PC-9 (cell line): ENCODE results near the gene PLEKHF1. TPM values are rescaled to one million over a fixed set of nuclear protein-coding genes. Genes with fewer than 3 reads are reported as not detected.
"Not testable (repeated sequence)": the region's sequence is repeated elsewhere in the genome, so short reads cannot be mapped to it uniquely, and the experiment has no call there.

Experiments used
- BruUV-seq: library from RNA; stranded (reverse); fragments of 400-500 nt; replicated peaks from 2 replicates; lab custom pipeline; 2021; lab: Mats Ljungman, UMichigan
- CTCF ChIA-PET: fragments of 300-600 bp; sonication (Branson Sonifier 250); formaldehyde crosslinking; loops from one replicate; lab custom pipeline; 2022; ENCODE audit warnings: antibody characterized with exemption; lab: Charles Lee
- POLR2A ChIA-PET: fragments of 300-600 bp; sonication (Branson Sonifier 250); formaldehyde crosslinking; loops from one replicate; lab custom pipeline; 2022; ENCODE audit warnings: antibody characterized with exemption; ENCODE audit not compliant: unreplicated experiment; lab: Charles Lee
- DNase-seq, 2 experiments: peaks; one replicate each; pipeline versions ENCODE4 v3.0.0 to v3.0.0-alpha.2; 2015 to 2022; ENCODE audit warnings: mixed read lengths in 1 of 2
- H2AFZ ChIP-seq: fragments of 200-600 bp; sonication (generic); 2 replicates; pipeline ENCODE4 v1.8.1; 2017; ENCODE audit warnings: antibody characterized with exemption
- H3F3A ChIP-seq: fragments of 200-600 bp; sonication (generic); 2 replicates; pipeline ENCODE4 v1.8.1; 2017; ENCODE audit warnings: antibody characterized with exemption, mild to moderate bottlenecking, low read depth; ENCODE audit not compliant: insufficient read depth
- H3K27ac ChIP-seq: fragments of 200-600 bp; sonication (generic); 2 replicates; pipeline ENCODE4 v1.6.1; 2016; ENCODE audit warnings: mixed run types
- H3K27me3 ChIP-seq: fragments of 200-600 bp; sonication (generic); 2 replicates; pipeline ENCODE4 v1.6.1; 2016; ENCODE audit warnings: low read depth, mixed run types; ENCODE audit not compliant: insufficient read depth
- H3K36me3 ChIP-seq: fragments of 200-600 bp; sonication (generic); 2 replicates; pipeline ENCODE4 v1.6.1; 2016; ENCODE audit warnings: low read depth, mixed run types
- H3K4me1 ChIP-seq: fragments of 200-600 bp; sonication (generic); replicated peaks from 2 replicates; pipeline ENCODE4 v1.6.1; 2016; ENCODE audit warnings: mixed run types; ENCODE audit not compliant: insufficient read depth
- H3K4me2 ChIP-seq: fragments of 200-600 bp; sonication (generic); 2 replicates; pipeline ENCODE4 v1.6.1; 2017; ENCODE audit warnings: mixed run types
- H3K4me3 ChIP-seq: fragments of 200-600 bp; sonication (generic); 2 replicates; pipeline ENCODE4 v1.6.1; 2016; ENCODE audit warnings: mixed run types
- H3K79me2 ChIP-seq: fragments of 200-600 bp; sonication (generic); 2 replicates; pipeline ENCODE4 v1.6.1; 2017; ENCODE audit warnings: low read depth, mixed run types
- H3K9me2 ChIP-seq: fragments of 200-600 bp; sonication (generic); 2 replicates; pipeline ENCODE4 v1.8.1; 2017; ENCODE audit warnings: mild to moderate bottlenecking; ENCODE audit not compliant: insufficient read depth
- H3K9me3 ChIP-seq: fragments of 200-600 bp; sonication (generic); 2 replicates; pipeline ENCODE4 v1.8.1; 2016; ENCODE audit warnings: low read depth; ENCODE audit not compliant: insufficient read depth
- H4K20me1 ChIP-seq: fragments of 200-600 bp; sonication (generic); 2 replicates; pipeline ENCODE4 v1.8.1; 2017; ENCODE audit not compliant: insufficient read depth
- EZH2 ChIP-seq: fragments of 200-600 bp; sonication (generic); IDR thresholded peaks from 2 replicates; pipeline ENCODE4 v1.8.0; 2017; ENCODE audit warnings: antibody characterized with exemption, low read depth
- intact Hi-C: fragments of 100-400 bp; cut with micrococcal nuclease; formaldehyde crosslinking; loops from one replicate; pipeline ENCODE4 v1.10.0; 2022; ENCODE audit not compliant: unreplicated experiment
- total RNA-seq: library from RNA; stranded (reverse); gene quantifications from 2 replicates; pipeline ENCODE4 v1.2.3, GENCODE V29; 2021
- TF ChIP-seq, protein P1 (sequence below): fragments of 200-600 bp; sonication (generic); conservative IDR thresholded peaks from 2 replicates; pipeline ENCODE4 v1.6.1; 2017; ENCODE audit warnings: mixed run types, antibody characterized with exemption, mild to moderate bottlenecking, moderate library complexity

The PLEKHF1 gene
- total RNA-seq, 1 experiment from 2014 or later: 16.0 TPM

GRCh38 chr19:29708554-29709439 is 43.5 kb downstream of the PLEKHF1 start:
- ChIA-PET POLR2A (no interaction called here), CTCF (no interaction called here)
- intact Hi-C loops: no loop called here
- Histone ChIP-seq H2AFZ (no peak overlapping the region), H3K9me3 (no peaks in the 10 kb centered on the region), H4K20me1 (no peaks in the 10 kb centered on the region), H3K4me2 (no peak overlapping the region), H3K27me3 (no peaks in the 10 kb centered on the region), H3K9me2 (no peaks in the 10 kb centered on the region), H3K27ac (no peak overlapping the region), H3K4me1 (no peaks in the 10 kb centered on the region), H3F3A (no peaks in the 10 kb centered on the region; the same call in 1 of the 2 replicates), H3K36me3 (no peaks in the 10 kb centered on the region), H3K4me3 (no peak overlapping the region), H3K79me2 (no peaks in the 10 kb centered on the region)
- no TSS peak for BruUV-seq
- TF ChIP-seq, protein P1, sequence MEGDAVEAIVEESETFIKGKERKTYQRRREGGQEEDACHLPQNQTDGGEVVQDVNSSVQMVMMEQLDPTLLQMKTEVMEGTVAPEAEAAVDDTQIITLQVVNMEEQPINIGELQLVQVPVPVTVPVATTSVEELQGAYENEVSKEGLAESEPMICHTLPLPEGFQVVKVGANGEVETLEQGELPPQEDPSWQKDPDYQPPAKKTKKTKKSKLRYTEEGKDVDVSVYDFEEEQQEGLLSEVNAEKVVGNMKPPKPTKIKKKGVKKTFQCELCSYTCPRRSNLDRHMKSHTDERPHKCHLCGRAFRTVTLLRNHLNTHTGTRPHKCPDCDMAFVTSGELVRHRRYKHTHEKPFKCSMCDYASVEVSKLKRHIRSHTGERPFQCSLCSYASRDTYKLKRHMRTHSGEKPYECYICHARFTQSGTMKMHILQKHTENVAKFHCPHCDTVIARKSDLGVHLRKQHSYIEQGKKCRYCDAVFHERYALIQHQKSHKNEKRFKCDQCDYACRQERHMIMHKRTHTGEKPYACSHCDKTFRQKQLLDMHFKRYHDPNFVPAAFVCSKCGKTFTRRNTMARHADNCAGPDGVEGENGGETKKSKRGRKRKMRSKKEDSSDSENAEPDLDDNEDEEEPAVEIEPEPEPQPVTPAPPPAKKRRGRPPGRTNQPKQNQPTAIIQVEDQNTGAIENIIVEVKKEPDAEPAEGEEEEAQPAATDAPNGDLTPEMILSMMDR: no peak
- TF ChIP-seq EZH2: no peak
- DNase-seq: no peak

DNA sequence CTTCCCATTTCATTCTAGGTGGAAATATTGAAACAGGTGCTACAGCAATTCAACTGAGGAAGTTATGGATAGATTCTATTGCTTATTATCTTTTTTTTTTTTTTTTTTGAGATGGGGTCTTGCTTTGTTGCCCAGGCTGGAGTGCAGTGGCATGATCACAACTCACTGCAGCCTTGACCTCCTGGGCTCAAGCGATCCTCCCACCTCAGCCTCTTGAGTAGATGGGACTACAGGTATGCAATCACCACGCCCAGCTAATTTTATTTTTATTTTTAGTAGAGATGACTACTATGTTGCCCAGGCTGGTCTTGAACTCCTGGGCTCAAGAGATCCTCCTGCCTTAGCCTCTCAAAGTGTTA is 44.2 kb downstream of the PLEKHF1 start:
- H2AFZ ChIP-seq, H3K36me3 ChIP-seq, H3K79me2 ChIP-seq, POLR2A ChIA-PET, intact Hi-C loops, H3K4me2 ChIP-seq, H3K27me3 ChIP-seq, H3K9me3 ChIP-seq, H3K4me3 ChIP-seq, DNase-seq, H3K4me1 ChIP-seq, H3F3A ChIP-seq, H4K20me1 ChIP-seq, H3K27ac ChIP-seq, CTCF ChIA-PET, H3K9me2 ChIP-seq, BruUV-seq: not testable (repeated sequence)

GRCh38 chr19:29711584-29712132 is 46.4 kb downstream of the PLEKHF1 start:
- no peaks in the 10 kb centered on the region for H3K36me3 ChIP-seq
- intact Hi-C loops: no loop called here
- TF ChIP-seq EZH2: no peak
- no peaks in the 10 kb centered on the region for H3K9me2 ChIP-seq
- no TSS peak for BruUV-seq
- H2AFZ ChIP-seq: no peak overlapping the region
- peaks cover 11% of the 10 kb centered on the region for H3K79me2 ChIP-seq
- peaks cover 9% of the 10 kb centered on the region; the same call in 1 of the 2 replicates for H3F3A ChIP-seq
- CTCF ChIA-PET: no interaction called here
- no peak overlapping the region for H3K4me2 ChIP-seq
- H4K20me1 ChIP-seq: no peaks in the 10 kb centered on the region
- peaks cover 7% of the 10 kb centered on the region for H3K4me1 ChIP-seq
- DNase-seq: no peak
- no peak overlapping the region for H3K4me3 ChIP-seq
- H3K9me3 ChIP-seq: no peaks in the 10 kb centered on the region
- H3K27ac ChIP-seq: no peak overlapping the region
- H3K27me3 ChIP-seq: no peaks in the 10 kb centered on the region
- POLR2A ChIA-PET: no interaction called here

DNA sequence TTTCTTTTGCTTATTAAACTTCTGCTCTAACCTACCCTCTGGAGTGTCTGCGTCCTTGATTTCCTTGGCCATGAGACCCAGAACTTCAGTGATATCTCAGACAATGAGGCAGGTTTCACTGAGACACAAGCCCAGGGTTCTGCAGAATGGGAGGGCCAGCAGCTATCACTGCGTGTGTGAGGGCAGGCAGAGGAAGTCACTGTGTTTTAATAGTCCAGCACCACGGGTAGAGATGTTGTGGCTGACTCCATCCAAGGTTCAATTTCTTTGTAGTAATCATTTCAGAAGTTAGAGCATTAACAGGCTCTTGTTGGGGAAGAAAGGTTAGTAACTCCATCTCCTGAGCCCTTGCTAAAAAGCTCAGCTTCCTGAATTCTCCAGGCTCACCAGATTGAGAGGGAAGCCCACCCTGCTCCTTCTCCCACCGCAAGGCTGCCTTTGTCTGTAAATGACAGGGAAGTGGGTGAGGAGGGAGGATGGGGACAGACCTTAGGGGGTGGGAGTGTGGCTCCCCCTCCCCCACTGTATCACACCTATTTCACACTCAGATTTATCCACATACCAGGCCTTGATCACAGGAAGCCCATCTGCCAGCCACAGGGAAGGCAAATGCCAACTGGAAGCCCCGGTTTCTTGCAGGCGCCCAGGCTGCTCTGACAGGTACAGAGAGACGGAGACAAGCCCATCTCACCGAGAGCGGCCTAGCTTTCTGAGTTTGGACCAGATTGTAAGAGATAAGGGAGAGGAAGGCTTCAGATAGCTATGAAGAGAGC is 47.7 kb downstream of the PLEKHF1 start:
- no peaks in the 10 kb centered on the region for H3K9me2 ChIP-seq
- TF ChIP-seq, protein P1: no peak
- no peak for TF ChIP-seq EZH2

More for the DNA sequence above, 47.7 kb downstream of the PLEKHF1 start:
- ChIA-PET CTCF (interaction anchor here (0.6 kb wide), 1 partner anchor 159 kb away, joined by 7 read pairs; no protein-coding TSS in a partner anchor), POLR2A (no interaction called here)
- no TSS peak for BruUV-seq
- H3F3A ChIP-seq: peaks cover 9% of the 10 kb centered on the region; the same call in 1 of the 2 replicates
- H4K20me1 ChIP-seq: no peaks in the 10 kb centered on the region
- no peaks in the 10 kb centered on the region for H3K27me3 ChIP-seq
- no peak for DNase-seq
- H3K79me2 ChIP-seq: peaks cover 11% of the 10 kb centered on the region
- H3K4me1 ChIP-seq: peaks cover 7% of the 10 kb centered on the region
- H3K36me3 ChIP-seq: no peaks in the 10 kb centered on the region
- H3K9me3 ChIP-seq: no peaks in the 10 kb centered on the region
- H3K27ac ChIP-seq: no peak overlapping the region
- no peak overlapping the region for H3K4me2 ChIP-seq
- intact Hi-C loops: no loop called here
- H3K4me3 ChIP-seq: no peak overlapping the region
- no peak overlapping the region for H2AFZ ChIP-seq
